ENCODE results near the gene B4GALT5.

DNA sequence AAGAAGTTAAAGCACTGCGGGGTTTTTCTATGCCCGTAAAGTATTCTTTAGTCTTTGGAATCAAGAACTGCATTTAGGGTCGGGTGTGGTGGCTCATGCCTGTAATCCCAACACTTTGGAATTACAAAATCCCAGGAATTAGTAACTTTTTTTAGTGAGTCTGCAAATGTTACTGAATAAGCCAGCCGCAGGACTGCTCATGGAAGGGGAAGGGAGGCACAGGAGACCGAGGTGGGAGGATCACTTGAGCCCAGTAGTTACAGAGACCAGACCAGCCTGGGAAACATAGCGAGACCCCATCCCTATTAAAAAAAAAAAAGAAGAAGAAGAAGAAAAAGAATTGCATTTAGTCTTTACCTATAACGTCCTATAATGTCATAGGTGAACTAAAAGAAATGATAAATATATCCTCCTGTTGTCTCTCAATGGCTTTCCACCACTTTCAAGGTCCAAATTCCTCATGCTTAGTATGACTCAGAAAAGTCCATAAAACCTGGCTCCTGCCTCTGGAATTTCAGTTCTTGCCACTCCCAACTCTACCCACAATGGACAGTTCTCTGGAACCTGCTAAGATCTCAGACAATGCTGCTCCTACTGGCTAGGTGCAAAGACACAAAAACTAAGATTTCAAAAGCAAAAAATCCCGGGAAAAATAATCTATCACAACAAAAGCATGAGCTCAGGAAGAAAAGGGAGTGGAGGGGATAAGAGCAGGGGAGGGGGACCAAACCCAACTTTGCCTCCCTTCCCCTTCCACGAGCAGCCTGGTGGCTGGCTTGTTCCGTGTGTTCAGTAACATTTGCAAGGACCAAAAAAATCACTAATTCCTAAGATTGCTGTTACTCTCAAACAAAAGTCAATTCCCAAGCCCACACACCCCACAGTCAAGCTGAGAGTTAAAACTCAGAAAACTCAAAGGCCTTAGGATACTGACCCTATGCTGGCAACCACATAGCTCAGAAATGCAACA, 39.0 kb downstream of the B4GALT5 start:
- TF ChIP-seq, protein P1, sequence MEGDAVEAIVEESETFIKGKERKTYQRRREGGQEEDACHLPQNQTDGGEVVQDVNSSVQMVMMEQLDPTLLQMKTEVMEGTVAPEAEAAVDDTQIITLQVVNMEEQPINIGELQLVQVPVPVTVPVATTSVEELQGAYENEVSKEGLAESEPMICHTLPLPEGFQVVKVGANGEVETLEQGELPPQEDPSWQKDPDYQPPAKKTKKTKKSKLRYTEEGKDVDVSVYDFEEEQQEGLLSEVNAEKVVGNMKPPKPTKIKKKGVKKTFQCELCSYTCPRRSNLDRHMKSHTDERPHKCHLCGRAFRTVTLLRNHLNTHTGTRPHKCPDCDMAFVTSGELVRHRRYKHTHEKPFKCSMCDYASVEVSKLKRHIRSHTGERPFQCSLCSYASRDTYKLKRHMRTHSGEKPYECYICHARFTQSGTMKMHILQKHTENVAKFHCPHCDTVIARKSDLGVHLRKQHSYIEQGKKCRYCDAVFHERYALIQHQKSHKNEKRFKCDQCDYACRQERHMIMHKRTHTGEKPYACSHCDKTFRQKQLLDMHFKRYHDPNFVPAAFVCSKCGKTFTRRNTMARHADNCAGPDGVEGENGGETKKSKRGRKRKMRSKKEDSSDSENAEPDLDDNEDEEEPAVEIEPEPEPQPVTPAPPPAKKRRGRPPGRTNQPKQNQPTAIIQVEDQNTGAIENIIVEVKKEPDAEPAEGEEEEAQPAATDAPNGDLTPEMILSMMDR (optimal IDR thresholded peaks at IDR 0.05 in 1 of 3, IDR thresholded peaks at IDR 0.05 in 1 of 3, conservative IDR thresholded peaks at IDR 0.05 in 1 of 3; ENCODE audit: extremely low read depth in 1 of 3, insufficient read depth in 2 of 3, low read length in 3 of 3), result no peak
- no peak for TF ChIP-seq EZH2 (IDR thresholded peaks at IDR 0.05; ENCODE audit: low read length)
